Panc1 (cell line): ENCODE measurements around the gene MFAP5. TPM values are rescaled to one million over a fixed set of nuclear protein-coding genes. Genes with fewer than 3 reads are reported as not detected.

Source experiments
- ATAC-seq: fragments of 200-7000 bp; cut with Tn5 transposase; 2 replicates; pipeline ENCODE4 v1.9.1; 2020; ENCODE audit warnings: mild to moderate bottlenecking, moderate library complexity
- Bru-seq: library from RNA; stranded (reverse); fragments of 400-500 nt; gene quantifications from one replicate; lab custom pipeline; 2021; lab: Mats Ljungman, UMichigan
- BruChase-seq, 2 experiments: library from RNA; stranded (reverse); fragments of 400-500 nt; gene quantifications; one replicate each; lab custom pipeline; 2021; lab: Mats Ljungman, UMichigan
- BruUV-seq: library from RNA; stranded (reverse); fragments of 400-500 nt; replicated peaks from 2 replicates; lab custom pipeline; 2021; lab: Mats Ljungman, UMichigan
- CTCF ChIA-PET: fragments of 300-600 bp; sonication (Branson Sonifier 250); formaldehyde crosslinking; loops from one replicate; lab custom pipeline; 2022; ENCODE audit warnings: antibody characterized with exemption; lab: Charles Lee
- POLR2A ChIA-PET: fragments of 300-600 bp; sonication (Branson Sonifier 250); formaldehyde crosslinking; loops from one replicate; lab custom pipeline; 2022; ENCODE audit warnings: antibody characterized with exemption; lab: Charles Lee
- DNase-seq: peaks from one replicate; pipeline ENCODE4 v3.0.0-alpha.2; 2010; ENCODE audit warnings: low read depth, low spot score
- H3K27ac ChIP-seq: 2 replicates; pipeline ENCODE4 v1.5.1; 2011; ENCODE audit warnings: mild to moderate bottlenecking, low read length, inconsistent platforms
- H3K27me3 ChIP-seq: fragments of 200-500 bp; sonication (Bioruptor generic); 2 replicates; pipeline ENCODE4 v1.6.0; 2014; ENCODE audit warnings: low read length, inconsistent platforms; ENCODE audit not compliant: control insufficient read depth, insufficient read depth
- H3K36me3 ChIP-seq: fragments of 200-500 bp; sonication (Bioruptor generic); 2 replicates; pipeline ENCODE4 v1.5.1; 2014; ENCODE audit warnings: inconsistent platforms, mild to moderate bottlenecking, low read length, moderate library complexity; ENCODE audit not compliant: control insufficient read depth, insufficient read depth
- H3K4me1 ChIP-seq: 2 replicates; pipeline ENCODE4 v1.5.1; 2011; ENCODE audit warnings: inconsistent platforms, mild to moderate bottlenecking, low read length, moderate library complexity; ENCODE audit not compliant: control insufficient read depth, insufficient read depth
- H3K4me3 ChIP-seq, 2 experiments: 2 replicates each; pipeline ENCODE4 v1.5.1; 2011 to 2012; ENCODE audit warnings: low read depth in 2 of 2, low read length in 2 of 2, mild to moderate bottlenecking in 2 of 2, inconsistent platforms in 1 of 2, moderate library complexity in 1 of 2
- H3K9me3 ChIP-seq: fragments of 200-500 bp; sonication (Bioruptor generic); 2 replicates; pipeline ENCODE4 v1.5.1; 2014; ENCODE audit warnings: low read depth, mild to moderate bottlenecking, inconsistent platforms, low read length, moderate library complexity; ENCODE audit not compliant: control insufficient read depth, insufficient read depth
- CTCF ChIP-seq: fragments of 450-650 bp; IDR thresholded peaks from 2 replicates; pipeline ENCODE4 v1.5.1; 2017; ENCODE audit warnings: mild to moderate bottlenecking
- POLR2AphosphoS5 ChIP-seq: IDR thresholded peaks from 2 replicates; pipeline ENCODE4 v1.6.1; 2012; ENCODE audit warnings: mild to moderate bottlenecking, low read depth, low read length, moderate library complexity
- SIN3A ChIP-seq: IDR thresholded peaks from 2 replicates; pipeline ENCODE4 v1.6.1; 2012; ENCODE audit warnings: low read depth, mild to moderate bottlenecking, low read length, moderate library complexity, borderline replicate concordance; ENCODE audit not compliant: insufficient read depth
- TCF7L2 ChIP-seq: IDR thresholded peaks from 2 replicates; pipeline ENCODE4 v1.6.1; 2011; ENCODE audit warnings: mild to moderate bottlenecking, low read depth, low read length, inconsistent platforms
- in situ Hi-C: cut with HindIII; loops from 2 replicates; pipeline ENCODE4 v1.10.0; 2016; ENCODE audit warnings: low sequenced_read_pairs, low pct_unique_long_range_greater_than_20kb
- intact Hi-C: fragments of 100-400 bp; cut with micrococcal nuclease; formaldehyde crosslinking; loops from one replicate; pipeline ENCODE4 v1.10.0; 2022; ENCODE audit not compliant: unreplicated experiment
- long read RNA-seq: library from polyadenylated mRNA; unstranded; transcript quantifications from one replicate; pipeline ENCODE4 v2.0.0, GENCODE V29; 2021; ENCODE audit not compliant: unreplicated experiment
- polyA plus RNA-seq: library from polyadenylated mRNA; unstranded; fragments of >200 nt; gene quantifications from one replicate; pipeline ENCODE4 v1.2.1, GENCODE V29; 2012; ENCODE audit warnings: missing spikeins; ENCODE audit not compliant: insufficient read length
- total RNA-seq: library from RNA; stranded (reverse); gene quantifications from one replicate; pipeline ENCODE4 v1.2.1, GENCODE V29; 2021; ENCODE audit not compliant: unreplicated experiment
- TF ChIP-seq, protein P1 (sequence below), 2 experiments: IDR thresholded peaks; 2 replicates each; pipeline ENCODE4 v1.6.1; 2011 to 2012; ENCODE audit warnings: low read depth in 2 of 2, control low read depth in 1 of 2, low read length in 1 of 2, mild to moderate bottlenecking in 1 of 2, moderate library complexity in 1 of 2; ENCODE audit not compliant: insufficient read depth in 1 of 2

The MFAP5 gene
- total RNA-seq = not detected
- not detected for polyA plus RNA-seq
- not detected for Bru-seq, nascent RNA
- not detected for BruChase-seq, experiment 1, labeled RNA remaining after a 2-hour chase
- not detected for BruChase-seq, experiment 2, labeled RNA remaining after a 6-hour chase
- long read RNA-seq = 0 reads

DNA sequence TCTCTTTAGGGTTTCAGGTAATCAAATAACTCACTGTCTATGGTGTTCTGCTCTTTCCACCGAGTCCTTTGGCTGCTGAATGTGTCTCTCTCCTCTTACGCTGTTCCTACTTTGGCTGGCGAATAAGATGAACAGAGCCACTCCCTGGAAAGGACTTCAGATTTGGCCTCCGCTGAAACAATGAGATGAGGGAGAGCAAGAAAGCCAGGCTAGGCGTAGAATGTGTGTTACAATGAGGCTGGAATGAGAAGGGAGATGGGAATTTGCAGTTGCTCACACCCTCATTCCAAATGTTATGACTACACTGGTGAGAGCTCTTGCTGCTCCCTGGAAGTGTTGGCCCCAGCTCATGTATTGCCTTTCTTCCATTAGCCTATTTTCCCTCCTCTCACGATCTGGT lies at the start of gene MFAP5:
Gene MFAP5, minus strand, starts transcription at position 234 of the 400 bp plus-strand sequence. CDS start 722 bp downstream, outside the sequence.
- BruUV-seq = no TSS peak
- TF ChIP-seq CTCF (no peak), TCF7L2 (no peak), POLR2AphosphoS5 (no peak), SIN3A (no peak)
- TF ChIP-seq, protein P1, sequence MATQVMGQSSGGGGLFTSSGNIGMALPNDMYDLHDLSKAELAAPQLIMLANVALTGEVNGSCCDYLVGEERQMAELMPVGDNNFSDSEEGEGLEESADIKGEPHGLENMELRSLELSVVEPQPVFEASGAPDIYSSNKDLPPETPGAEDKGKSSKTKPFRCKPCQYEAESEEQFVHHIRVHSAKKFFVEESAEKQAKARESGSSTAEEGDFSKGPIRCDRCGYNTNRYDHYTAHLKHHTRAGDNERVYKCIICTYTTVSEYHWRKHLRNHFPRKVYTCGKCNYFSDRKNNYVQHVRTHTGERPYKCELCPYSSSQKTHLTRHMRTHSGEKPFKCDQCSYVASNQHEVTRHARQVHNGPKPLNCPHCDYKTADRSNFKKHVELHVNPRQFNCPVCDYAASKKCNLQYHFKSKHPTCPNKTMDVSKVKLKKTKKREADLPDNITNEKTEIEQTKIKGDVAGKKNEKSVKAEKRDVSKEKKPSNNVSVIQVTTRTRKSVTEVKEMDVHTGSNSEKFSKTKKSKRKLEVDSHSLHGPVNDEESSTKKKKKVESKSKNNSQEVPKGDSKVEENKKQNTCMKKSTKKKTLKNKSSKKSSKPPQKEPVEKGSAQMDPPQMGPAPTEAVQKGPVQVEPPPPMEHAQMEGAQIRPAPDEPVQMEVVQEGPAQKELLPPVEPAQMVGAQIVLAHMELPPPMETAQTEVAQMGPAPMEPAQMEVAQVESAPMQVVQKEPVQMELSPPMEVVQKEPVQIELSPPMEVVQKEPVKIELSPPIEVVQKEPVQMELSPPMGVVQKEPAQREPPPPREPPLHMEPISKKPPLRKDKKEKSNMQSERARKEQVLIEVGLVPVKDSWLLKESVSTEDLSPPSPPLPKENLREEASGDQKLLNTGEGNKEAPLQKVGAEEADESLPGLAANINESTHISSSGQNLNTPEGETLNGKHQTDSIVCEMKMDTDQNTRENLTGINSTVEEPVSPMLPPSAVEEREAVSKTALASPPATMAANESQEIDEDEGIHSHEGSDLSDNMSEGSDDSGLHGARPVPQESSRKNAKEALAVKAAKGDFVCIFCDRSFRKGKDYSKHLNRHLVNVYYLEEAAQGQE (IDR thresholded peaks at IDR 0.05; ENCODE audit: insufficient read depth in 1 of 2, low read depth in 2 of 2, low read length in 1 of 2) = no peak
- no peaks in the 10 kb centered on the region for H3K36me3 ChIP-seq
- no peak for ATAC-seq
- intact Hi-C loops (no loop called here), in situ Hi-C loops (no loop called here)
- no peak within 1 kb of the TSS for H3K4me3 ChIP-seq
- no peak within 1 kb of the TSS for H3K27ac ChIP-seq
- no peak for DNase-seq
- no peaks in the 10 kb centered on the region for H3K4me1 ChIP-seq
- H3K9me3 ChIP-seq = no peaks in the 10 kb centered on the region
- ChIA-PET CTCF (no interaction called here), POLR2A (no interaction called here)
- no peaks in the 10 kb centered on the region; the same call in 1 of the 2 replicates for H3K27me3 ChIP-seq

DNA sequence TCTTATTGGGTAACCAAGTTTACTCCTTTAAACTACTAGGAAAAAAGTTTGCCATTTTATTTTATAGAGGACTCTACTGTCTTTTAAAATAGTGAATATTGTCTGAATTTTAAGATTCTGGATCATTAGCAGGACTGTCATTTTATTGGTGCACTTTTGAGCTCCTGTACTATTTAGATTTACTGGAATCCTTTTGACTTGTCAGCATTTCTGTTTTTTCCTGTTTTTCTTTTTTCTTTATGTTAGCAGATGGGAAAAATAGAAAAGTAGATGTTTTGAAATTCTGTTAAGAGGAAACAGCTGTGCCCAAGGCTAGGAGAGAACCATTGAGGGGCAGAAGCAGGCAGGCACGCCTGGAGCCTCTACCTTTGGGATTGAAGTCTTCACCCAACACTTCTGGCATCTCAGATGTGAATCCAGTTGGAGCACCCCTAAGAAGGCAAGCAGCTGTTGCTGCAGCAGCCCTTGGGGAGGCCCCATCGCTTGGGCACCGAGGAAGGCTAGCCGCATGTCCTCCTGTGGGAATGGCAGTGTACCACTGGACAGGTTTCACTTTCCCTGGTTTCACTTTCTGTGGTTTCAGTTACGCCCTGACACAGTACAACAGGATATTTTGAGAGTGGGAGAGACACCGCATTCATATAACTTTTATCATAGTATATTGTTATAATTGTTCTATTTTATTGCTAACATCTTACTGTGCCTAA lies 46.7 kb upstream of the MFAP5 start:
- peak overlapping the region; percentile 14 to 35; a peak in 2 of 4 replicates for H3K4me3 ChIP-seq
- 0 out of 2 replicates have a peak, but pooled peaks cover 2% of the 10 kb centered on the region for H3K4me1 ChIP-seq
- BruUV-seq = no TSS peak
- H3K36me3 ChIP-seq = peaks cover 1% of the 10 kb centered on the region; the same call in 1 of the 2 replicates
- CTCF ChIA-PET = no interaction called here
- TF ChIP-seq, protein P1 (IDR thresholded peaks at IDR 0.05; ENCODE audit: insufficient read depth in 1 of 2, low read depth in 2 of 2, low read length in 1 of 2) = no peak
- TF ChIP-seq TCF7L2 (no peak), POLR2AphosphoS5 (no peak), SIN3A (no peak), CTCF (no peak)
- POLR2A ChIA-PET = no interaction called here
- peak overlapping the region; percentile 51 for H3K27ac ChIP-seq
- H3K9me3 ChIP-seq = no peaks in the 10 kb centered on the region
- ATAC-seq (peak; percentile 80), DNase-seq (no peak)
- intact Hi-C loops = no loop called here
- in situ Hi-C loops = no loop called here
- H3K27me3 ChIP-seq = no peaks in the 10 kb centered on the region
